ENCODE measurements around the gene PECR. TPM values are rescaled to one million over a fixed set of nuclear protein-coding genes. Genes with fewer than 3 reads are reported as not detected.
"Not testable (repeated sequence)": the region's sequence is repeated elsewhere in the genome, so short reads cannot be mapped to it uniquely, and the experiment has no call there.

Gene PECR
- total RNA-seq, 1 donor from 2014 or later: 7.4 TPM

DNA sequence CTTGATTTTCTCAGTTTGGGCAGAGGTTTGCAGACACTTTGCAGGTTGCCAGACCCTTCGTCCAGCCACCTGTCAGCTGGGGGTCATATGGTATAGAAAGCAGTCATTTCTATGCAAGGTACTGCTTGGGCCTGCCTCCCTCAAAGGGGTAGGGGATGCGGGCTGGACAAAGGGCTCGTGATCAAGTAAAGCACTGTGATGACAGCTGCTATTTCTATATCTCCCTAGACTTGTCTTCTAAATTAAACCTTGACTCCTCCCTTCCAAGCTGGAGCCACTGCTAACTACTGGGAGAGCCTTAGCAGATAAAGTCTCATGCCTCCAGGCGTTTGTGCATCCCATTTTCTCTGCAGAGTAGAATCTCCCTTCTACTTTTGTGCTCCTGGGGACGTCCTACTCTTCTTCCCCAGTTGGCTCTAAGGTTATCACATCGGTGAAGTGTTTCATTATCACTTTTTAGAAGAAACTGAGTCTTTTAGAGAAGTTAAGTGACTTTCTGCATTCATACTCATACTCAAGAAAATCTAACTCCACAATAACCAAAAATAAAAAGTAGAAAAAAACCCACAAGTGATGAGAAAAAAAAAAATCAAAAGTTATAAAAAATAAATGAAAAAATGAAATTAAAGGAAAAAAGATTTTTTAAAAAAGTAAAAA lies 26.8 kb upstream of the PECR start:
- DNase-seq (ENCODE audit: missing footprints): no peak
- intact Hi-C loops (cut with DNase I): no loop called here
- ATAC-seq: no peak

DNA sequence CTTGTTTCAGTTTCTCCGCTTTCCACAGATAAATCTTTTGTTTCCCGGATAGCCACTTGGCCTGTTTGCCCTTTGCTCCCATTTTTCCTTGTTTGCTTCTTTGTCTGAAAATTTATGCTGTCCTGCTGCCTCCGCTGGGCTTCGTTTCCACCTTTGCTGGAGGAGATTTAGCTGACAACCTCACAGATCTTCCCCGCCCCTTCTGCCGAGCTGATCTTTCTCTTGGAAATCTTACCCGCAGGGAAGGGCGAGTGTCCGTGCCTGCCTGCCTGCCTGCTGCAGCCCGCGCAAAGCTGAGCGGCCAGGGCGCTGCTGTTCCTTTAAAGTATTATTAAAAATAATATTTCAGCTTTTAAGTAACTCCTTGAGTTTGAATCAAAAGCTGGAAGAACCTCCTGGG lies 26.2 kb upstream of the PECR start:
- ATAC-seq (no peak), DNase-seq (ENCODE audit: missing footprints) (no peak)
- intact Hi-C loops (cut with DNase I): no loop called here

- ATAC-seq: no peak
Measured at GRCh38 chr2:216107320-216107719, 25.7 kb upstream of the PECR start.

DNA sequence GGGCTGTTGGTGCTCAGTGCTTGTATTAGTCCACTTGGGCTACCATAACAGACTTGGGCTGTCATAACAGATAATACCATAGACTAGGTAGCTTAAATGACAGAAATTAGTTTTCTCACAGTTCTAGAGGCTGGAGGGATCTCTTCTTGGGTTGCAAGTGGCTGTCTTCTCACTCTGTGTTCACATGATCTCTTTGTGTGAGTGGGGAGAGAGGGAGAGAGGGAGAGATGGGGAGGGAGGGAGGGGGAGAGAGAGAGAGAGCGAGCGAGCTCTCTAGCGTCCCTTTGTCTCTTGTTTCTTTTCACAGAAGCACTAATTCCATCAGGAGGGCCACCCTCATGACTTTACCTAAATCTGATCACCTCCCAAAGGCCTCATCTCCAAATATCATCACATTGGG lies 23.1 kb upstream of the PECR start:
- intact Hi-C loops (cut with DNase I): no loop called here
- DNase-seq (ENCODE audit: missing footprints) (no peak), ATAC-seq (no peak)

More at GRCh38 chr2:216107320-216107719, 25.7 kb upstream of the PECR start:
- intact Hi-C loops (cut with DNase I): no loop called here
- no peak for DNase-seq (ENCODE audit: missing footprints)

DNA sequence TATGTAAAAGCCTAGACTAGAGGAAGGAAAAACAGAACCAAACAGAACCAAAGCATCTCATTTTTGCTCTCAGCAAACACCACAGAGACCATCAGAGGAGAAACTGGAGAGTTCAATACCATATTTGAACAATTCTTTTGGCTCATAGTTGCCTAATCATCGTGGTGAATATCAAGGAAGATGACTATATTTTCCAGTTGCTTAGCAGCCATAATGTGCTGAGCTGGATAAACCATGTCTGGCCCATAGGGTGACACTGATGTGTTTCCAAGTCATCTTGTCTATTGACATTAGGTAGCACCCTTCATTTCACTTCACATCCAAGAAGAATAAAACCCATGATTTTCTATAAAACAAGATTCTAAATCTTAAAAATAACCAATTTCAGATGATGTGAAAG lies 21.6 kb upstream of the PECR start:
- ATAC-seq: no peak
- intact Hi-C loops (cut with DNase I): no loop called here
- no peak for DNase-seq (ENCODE audit: missing footprints)

DNA sequence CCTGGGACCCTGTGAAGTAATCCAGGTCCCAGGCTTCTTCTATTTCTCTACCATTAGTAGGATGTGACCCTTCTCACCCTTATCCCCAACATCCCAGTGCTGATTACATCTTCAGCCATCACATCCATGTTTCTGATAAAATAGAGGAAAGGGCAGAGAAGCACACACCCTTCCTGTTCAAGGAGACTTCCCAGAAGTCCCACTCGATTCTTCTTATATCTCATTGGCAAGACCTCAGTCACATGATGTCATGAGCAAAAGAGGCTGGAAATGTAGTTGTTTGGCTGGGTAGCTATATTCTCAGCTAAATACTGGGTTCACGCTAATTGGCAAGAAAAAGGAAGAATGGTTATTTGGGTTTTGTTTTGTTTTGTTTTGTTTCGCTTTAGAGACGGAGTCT lies 19.5 kb upstream of the PECR start:
- no peak for ATAC-seq
- intact Hi-C loops (cut with DNase I): no loop called here
- DNase-seq (ENCODE audit: missing footprints): no peak

- intact Hi-C loops (cut with DNase I): no loop called here
- ATAC-seq: peak; percentile 16
- DNase-seq (ENCODE audit: missing footprints): no peak
Measured at GRCh38 chr2:216098421-216099334, 17.1 kb upstream of the PECR start.

GRCh38 chr2:216094701-216095100 lies 13.1 kb upstream of the PECR start:
- DNase-seq (ENCODE audit: missing footprints) (no peak), ATAC-seq (no peak)
- intact Hi-C loops (cut with DNase I): no loop called here

GRCh38 chr2:216092646-216093045 lies 11.0 kb upstream of the PECR start:
- no peak for DNase-seq (ENCODE audit: missing footprints)
- intact Hi-C loops (cut with DNase I): no loop called here
- ATAC-seq: no peak

GRCh38 chr2:216090369-216090786 lies 8.8 kb upstream of the PECR start:
- intact Hi-C loops (cut with DNase I): no loop called here
- no peak for ATAC-seq
- DNase-seq (ENCODE audit: missing footprints): no peak

DNA sequence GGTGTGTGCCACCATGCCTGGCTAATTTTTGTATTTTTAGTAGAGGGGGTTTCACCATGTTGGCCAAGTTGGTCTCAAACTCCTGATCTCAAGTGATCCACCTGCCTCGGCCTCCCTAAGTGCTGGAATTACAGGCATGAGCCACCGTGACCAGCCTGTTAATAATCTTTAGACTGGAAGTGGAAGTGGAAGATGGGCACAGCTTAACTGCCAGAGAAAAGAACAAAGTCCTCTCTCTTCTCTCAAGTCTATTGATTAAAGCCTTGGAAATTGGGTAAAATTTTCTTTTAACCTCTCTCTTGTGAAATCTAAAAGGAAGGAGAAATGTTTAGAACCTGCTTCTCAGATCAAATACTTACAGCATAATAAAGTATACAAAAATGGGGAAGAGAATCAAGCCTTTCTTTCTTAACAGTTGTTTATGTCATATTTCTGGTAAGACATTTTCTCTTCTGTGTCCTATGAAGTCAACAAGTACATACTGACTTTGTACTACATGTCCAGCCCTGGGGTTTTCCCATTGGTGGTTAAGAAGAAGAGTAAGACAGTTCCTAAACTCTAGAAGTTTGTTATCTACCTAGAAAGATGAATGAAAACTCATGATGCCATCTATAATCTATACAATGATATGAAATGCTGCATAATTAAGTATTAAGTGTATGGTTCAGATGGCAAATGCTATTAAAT lies 4.7 kb upstream of the PECR start:
- intact Hi-C loops (cut with DNase I): no loop called here
- ATAC-seq: no peak
- DNase-seq (ENCODE audit: missing footprints): no peak

DNA sequence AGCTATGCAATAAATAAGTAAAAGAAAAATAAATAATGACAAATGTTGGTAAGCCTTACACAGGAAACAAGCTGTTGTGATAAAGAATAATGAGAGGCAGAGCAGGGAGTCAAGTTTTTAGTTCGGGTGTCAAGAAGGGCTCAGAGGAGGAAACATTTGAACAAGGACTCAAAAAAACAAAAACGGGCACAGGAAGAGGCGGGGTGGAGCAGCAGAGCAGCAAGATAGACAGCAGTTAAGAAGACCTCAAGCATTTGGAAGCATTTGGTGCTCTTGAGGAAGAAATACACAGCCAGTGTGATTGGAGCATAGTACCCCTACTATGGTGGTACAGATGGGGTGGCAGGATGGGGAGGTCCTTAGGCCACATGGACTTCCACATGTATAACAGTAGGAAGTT lies 2.9 kb upstream of the PECR start:
- DNase-seq (ENCODE audit: missing footprints): no peak
- no peak for ATAC-seq
- intact Hi-C loops (cut with DNase I): no loop called here

DNA sequence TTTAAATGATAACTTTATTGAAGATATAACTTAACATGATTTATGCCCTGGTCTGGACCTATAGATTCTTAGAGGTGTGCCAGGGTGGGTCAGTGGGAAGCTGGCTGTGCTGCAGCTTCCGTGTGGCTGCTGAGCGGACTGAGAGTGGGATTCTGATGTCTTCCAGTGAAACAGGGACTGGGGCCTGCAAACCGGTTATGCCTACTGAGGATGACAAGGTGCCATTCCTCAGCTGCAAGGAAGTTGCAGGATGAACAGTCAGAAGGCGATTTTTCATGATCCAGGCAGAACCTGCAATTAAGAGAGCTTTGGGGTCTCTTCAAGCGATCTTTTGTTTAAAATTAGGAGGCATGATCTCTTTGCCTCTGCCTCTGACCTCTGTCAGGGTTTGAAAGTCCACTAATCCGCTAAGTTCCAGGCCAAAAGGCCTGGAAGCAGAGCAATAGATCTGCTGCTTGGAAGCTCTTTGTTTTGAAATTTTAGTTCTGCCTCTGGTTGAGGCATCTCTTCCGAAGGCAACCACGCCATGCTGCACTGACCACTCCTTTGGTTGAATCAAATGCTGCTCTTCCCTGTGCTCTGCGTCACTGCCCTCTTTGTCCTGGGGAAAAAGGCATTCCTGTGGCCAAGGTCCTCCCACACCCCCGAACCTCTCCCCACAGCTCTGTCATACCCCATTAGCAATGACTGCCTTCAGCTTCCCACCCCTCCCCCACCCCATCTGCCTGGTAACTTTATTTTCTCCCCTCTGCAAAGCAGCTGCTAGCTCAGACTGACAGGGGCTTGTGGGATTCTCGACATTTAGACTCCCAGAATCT lies 2.1 kb upstream of the PECR start:
- intact Hi-C loops (cut with DNase I): no loop called here
- DNase-seq (ENCODE audit: missing footprints): no peak
- ATAC-seq: no peak

GRCh38 chr2:216082805-216083204 lies 1.2 kb upstream of the PECR start:
- DNase-seq (ENCODE audit: missing footprints) (peak; percentile 75), ATAC-seq (no peak)
- intact Hi-C loops (cut with DNase I): no loop called here

DNA sequence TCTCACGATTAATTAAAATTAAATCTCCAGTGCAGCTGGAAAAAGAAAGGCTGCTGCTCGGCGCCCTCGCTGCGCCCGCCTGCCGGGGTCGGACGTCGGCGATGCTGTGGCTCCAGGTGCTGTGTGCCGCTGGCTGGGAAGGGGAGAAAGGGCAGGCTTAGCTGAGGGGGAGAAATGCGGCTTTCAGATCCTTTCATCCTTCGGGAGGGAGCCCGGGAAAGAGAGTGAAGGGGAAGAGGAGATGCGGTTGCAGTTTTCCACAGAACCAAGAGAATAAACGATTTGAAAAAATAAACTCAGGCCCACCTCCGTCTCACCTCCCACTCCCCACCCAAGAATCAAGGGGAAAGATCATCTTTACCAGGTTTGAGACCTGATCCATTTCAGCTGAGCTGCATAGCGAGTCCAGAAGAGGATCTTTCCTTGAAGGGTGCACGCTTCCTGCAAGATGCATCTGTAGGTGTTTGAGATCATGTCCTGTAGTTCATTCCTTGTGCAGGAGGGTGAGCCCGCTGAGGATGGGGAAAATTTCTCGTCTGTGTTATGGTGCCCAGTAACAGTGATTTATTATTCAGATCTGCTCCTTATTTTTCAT lies 605 bp upstream of the PECR start:
- intact Hi-C loops (cut with DNase I): no loop called here
- no peak for ATAC-seq
- no peak for DNase-seq (ENCODE audit: missing footprints)

GRCh38 chr2:216081012-216081411 lies 597 bp downstream of the PECR start:
- intact Hi-C loops (cut with DNase I): no loop called here
- ATAC-seq (no peak), DNase-seq (ENCODE audit: missing footprints) (no peak)

GRCh38 chr2:216080048-216080447 lies 1.6 kb downstream of the PECR start:
- ATAC-seq; DNase-seq (ENCODE audit: missing footprints); intact Hi-C loops (cut with DNase I): not testable (repeated sequence)

- DNase-seq (ENCODE audit: missing footprints) (no peak), ATAC-seq (no peak)
- intact Hi-C loops (cut with DNase I): no loop called here
Measured at GRCh38 chr2:216078776-216079175, 2.8 kb downstream of the PECR start.

All from Right ventricle myocardium inferior (tissue), 1 donor.